Psoas muscle (tissue), 8 donors: Measurements from ENCODE around the gene DBNDD1. TPM values are rescaled to one million over a fixed set of nuclear protein-coding genes. Genes with fewer than 3 reads are reported as not detected.

ENCODE experiments used
- ATAC-seq, 4 donors: fragments of 200-7000 bp; cut with Tn5 transposase; one replicate each; pipeline ENCODE4 v1.9.1; 2020; ENCODE audit warnings: moderate library complexity in 3 of 4, mild to moderate bottlenecking in 2 of 4
- DNase-seq, 2 donors: peaks; one replicate each; pipeline ENCODE4 v3.0.0-alpha.2; 2020
- H3K27ac ChIP-seq: fragments of 200-600 bp; one replicate; pipeline ENCODE4 v1.8.0; 2022
- H3K27me3 ChIP-seq, 3 donors: fragments of 200-600 bp in 1 of 3; one replicate each; pipeline versions ENCODE4 v1.6.1 to v1.8.0; 2013 to 2022; ENCODE audit warnings: low read length in 2 of 3, mild to moderate bottlenecking in 2 of 3, moderate library complexity in 1 of 3; ENCODE audit not compliant: insufficient read depth in 3 of 3
- H3K36me3 ChIP-seq, 2 donors: fragments of 200-600 bp in 1 of 2; one replicate each; pipeline versions ENCODE4 v1.6.1 to v1.8.0; 2013 to 2022; ENCODE audit warnings: low read depth in 1 of 2, mild to moderate bottlenecking in 1 of 2, moderate library complexity in 1 of 2; ENCODE audit not compliant: insufficient read depth in 1 of 2
- H3K4me1 ChIP-seq: fragments of 200-600 bp; one replicate; pipeline ENCODE4 v1.8.0; 2022
- H3K4me3 ChIP-seq: fragments of 200-600 bp; one replicate; pipeline ENCODE4 v1.8.0; 2022; ENCODE audit warnings: mild to moderate bottlenecking
- H3K9me3 ChIP-seq: fragments of 200-600 bp; one replicate; pipeline ENCODE4 v1.8.0; 2022
- WGBS, 3 donors: extraction: QIAGEN DNeasy Blood & Tissue Kit; methylation state at CpG; one replicate each; pipeline versions ENCODE4 v1.1.6 to v1.1.7; 2013; 5-methylcytosine and 5-hydroxymethylcytosine counted together
- intact Hi-C, 2 donors: fragments of 100-400 bp; cut with DNase I; formaldehyde crosslinking; loops; one replicate each; pipeline versions ENCODE4 v1.11.0 to v1.14.2; 2022
- polyA plus RNA-seq, 3 donors: library from polyadenylated mRNA; stranded (reverse); fragments of 200-250 nt; gene quantifications; one replicate each; pipeline ENCODE4 v1.2.3, GENCODE V29; 2013
- total RNA-seq, 4 donors: library from RNA; stranded (reverse); fragmentation: NEBNext Ultra II Directional in 2 of 4; extraction: Animal tissue kit (Norgen Biotek cat#: 25700) in 2 of 4; gene quantifications; one replicate each; pipeline versions ENCODE4 v1.2.1 to v1.2.4, GENCODE V29; 2021 to 2023
- TF ChIP-seq, protein P1 (sequence below): fragments of 200-600 bp; IDR thresholded peaks from one replicate; pipeline ENCODE4 v1.8.0; 2022; ENCODE audit warnings: antibody characterized with exemption
- donor health status: healthy with polysubstance abuse.
- donor health status: DM: no; HTN: no; CAD: no; lungs with moderate emphysema.
- donor health status: Bipolar disorder and iron deficiency.
- donor health status: healthy.
- donor health status: DM: yes; HTN: yes; CAD: no.
- donor health status: DM: no; HTN: no; CAD: no.
- donor health status: DM: no; HTN: no; CAD: no.
- donor health status: DM: yes; HTN: yes; CAD: no.

The DBNDD1 gene
- total and polyA plus RNA-seq, 7 donors: 14.1 to 37.8 (median 20.2) TPM

DNA sequence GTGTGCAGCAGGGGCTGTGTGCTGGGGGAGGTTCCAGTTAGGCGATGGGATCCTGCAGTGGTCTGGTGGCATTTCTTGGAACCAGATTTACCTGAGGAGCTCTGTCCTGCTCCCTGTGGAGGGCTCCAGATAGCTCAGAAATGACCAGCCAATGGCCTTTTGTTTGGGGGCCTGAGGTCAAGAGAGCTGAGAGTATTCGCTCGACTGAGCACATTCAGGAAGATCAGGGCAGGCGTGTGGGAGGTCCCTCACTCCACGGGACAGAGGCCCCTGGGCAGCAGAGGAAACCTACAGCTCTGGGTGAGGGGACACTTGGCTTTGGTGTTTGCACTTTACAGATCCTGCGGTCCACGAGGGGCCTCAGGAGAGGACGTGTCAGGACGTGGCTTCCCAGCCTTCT, 52.5 kb downstream of the DBNDD1 start:
- no peak overlapping the region for H3K4me3 ChIP-seq
- TF ChIP-seq, protein P1, sequence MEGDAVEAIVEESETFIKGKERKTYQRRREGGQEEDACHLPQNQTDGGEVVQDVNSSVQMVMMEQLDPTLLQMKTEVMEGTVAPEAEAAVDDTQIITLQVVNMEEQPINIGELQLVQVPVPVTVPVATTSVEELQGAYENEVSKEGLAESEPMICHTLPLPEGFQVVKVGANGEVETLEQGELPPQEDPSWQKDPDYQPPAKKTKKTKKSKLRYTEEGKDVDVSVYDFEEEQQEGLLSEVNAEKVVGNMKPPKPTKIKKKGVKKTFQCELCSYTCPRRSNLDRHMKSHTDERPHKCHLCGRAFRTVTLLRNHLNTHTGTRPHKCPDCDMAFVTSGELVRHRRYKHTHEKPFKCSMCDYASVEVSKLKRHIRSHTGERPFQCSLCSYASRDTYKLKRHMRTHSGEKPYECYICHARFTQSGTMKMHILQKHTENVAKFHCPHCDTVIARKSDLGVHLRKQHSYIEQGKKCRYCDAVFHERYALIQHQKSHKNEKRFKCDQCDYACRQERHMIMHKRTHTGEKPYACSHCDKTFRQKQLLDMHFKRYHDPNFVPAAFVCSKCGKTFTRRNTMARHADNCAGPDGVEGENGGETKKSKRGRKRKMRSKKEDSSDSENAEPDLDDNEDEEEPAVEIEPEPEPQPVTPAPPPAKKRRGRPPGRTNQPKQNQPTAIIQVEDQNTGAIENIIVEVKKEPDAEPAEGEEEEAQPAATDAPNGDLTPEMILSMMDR: no peak
- no peak overlapping the region for H3K27ac ChIP-seq
- DNase-seq: no peak
- peaks cover 10% of the 10 kb centered on the region for H3K4me1 ChIP-seq
- no peaks in the 10 kb centered on the region for H3K9me3 ChIP-seq
- peaks cover 0 to 52% of the 10 kb centered on the region in 2 donors for H3K36me3 ChIP-seq
- no peak for ATAC-seq
- intact Hi-C loops: no loop called here
- no peaks in the 10 kb centered on the region for H3K27me3 ChIP-seq
- 76 to 80% (median 77%) methylated on average over 9 of the region's 9 CpGs for WGBS, 3 donors

DNA sequence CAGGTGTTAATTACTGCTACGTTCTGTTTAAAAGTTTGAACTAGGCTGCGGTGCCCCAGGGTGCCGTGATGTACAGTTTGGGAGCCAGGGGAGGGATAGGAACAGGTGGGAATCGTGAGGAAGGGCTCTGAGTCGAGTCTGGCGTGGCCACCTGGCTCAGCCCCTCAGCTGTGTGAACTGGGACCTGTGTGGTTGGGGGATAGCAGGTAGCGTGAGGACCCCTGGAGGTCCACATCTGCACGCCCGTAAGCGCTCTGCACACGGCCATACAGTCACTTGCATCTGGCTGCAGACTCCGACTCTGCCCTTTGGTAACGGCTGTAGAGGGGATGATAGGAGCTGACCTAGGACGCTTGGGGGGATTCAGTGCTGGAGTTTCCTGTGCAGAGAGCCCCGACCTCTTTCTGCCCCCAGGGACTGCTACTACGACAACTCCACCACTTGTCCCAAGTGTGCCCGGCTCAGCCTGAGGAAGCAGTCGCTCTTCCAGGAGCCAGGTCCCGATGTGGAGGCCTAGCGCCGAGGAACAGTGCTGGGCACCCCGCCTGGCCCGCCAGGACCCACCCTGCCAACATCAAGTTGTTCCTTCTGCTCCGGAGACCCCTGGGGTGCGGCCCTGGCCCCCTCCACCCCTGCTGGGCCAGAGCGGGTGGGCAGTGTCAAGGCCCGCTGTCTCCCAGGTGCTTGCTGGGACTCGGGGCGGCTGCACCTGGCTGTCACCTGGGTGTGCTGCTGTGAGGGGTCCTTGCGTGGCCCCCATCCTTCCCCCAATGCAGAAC, 53.6 kb downstream of the DBNDD1 start:
- Histone ChIP-seq H3K27ac (no peak overlapping the region), H3K36me3 (peaks cover 0 to 63% of the 10 kb centered on the region in 2 donors), H3K4me3 (no peak overlapping the region), H3K9me3 (no peaks in the 10 kb centered on the region), H3K4me1 (no peaks in the 10 kb centered on the region), H3K27me3 (no peaks in the 10 kb centered on the region)
- ATAC-seq (no peak), DNase-seq (no peak)
- TF ChIP-seq, protein P1: no peak
- 82 to 87% (median 83%) methylated on average over 30 of the region's 30 CpGs for WGBS, 3 donors
- intact Hi-C loops: no loop called here

DNA sequence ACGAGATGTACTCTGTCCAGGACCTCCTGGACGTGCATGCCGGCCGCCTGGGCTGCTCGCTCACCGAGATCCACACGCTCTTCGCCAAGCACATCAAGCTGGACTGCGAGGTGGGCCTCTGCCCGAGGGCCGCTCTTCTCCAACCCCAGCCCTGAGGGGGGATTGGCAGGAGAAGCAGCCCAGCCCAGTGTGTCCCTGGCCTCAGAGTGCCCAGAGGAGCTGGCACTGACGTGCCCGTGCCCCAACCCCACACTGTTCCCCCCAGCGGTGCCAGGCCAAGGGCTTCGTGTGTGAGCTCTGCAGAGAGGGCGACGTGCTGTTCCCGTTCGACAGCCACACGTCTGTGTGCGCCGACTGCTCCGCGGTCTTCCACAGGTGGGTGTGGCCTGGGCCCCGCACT, 55.1 kb downstream of the DBNDD1 start:
- H3K27me3 ChIP-seq: no peaks in the 10 kb centered on the region
- no peak overlapping the region for H3K4me3 ChIP-seq
- DNase-seq: no peak
- ATAC-seq: peak in 1 of 4 donors; percentile 19
- H3K9me3 ChIP-seq: no peaks in the 10 kb centered on the region
- H3K27ac ChIP-seq: no peak overlapping the region
- WGBS, 3 donors: 84 to 93% (median 85%) methylated on average over 25 of the region's 25 CpGs
- intact Hi-C loops: no loop called here
- no peaks in the 10 kb centered on the region for H3K4me1 ChIP-seq
- TF ChIP-seq, protein P1: no peak
- H3K36me3 ChIP-seq: peaks cover 0 to 72% of the 10 kb centered on the region in 2 donors

DNA sequence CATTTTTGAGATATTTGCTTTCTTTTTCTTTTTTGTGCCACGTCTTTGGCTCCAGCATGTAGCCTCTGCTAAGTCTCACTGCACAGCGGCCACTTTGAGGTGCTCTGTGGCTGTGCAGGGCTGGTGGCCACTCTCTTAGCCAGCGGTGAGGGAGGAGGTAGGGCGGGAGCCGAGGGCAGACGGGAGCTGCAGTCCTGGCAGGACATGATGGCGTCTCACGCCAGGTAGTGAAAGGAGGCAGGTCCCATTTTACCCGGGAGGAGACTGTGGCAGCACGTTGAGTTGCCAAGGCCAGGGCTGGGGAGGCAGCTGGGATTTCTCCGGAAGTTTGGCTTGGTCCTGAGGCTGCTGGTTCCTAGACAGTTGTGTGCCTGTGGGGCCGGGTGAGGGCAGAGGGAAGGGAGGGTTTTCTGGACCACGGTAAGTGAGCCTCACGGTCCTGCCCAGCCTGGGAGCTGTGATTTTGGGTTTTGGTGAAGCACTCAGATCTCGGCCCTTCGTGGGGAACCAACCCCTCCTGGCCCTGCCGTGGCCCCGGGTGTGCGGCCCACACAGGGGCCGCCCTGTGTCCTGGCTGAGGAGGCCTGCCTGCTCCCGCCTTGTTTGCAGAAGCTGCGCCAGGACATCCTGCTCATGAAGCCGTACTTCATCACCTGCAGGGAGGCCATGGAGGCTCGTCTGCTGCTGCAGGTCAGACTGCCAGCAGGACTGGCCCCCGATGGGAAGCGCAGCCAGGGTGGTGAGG, 56.3 kb downstream of the DBNDD1 start:
- ATAC-seq (no peak), DNase-seq (no peak)
- no peak overlapping the region for H3K4me3 ChIP-seq
- no peak overlapping the region for H3K27ac ChIP-seq
- peaks cover 0 to 80% of the 10 kb centered on the region in 2 donors for H3K36me3 ChIP-seq
- no peaks in the 10 kb centered on the region for H3K27me3 ChIP-seq
- TF ChIP-seq, protein P1: no peak
- 79 to 83% (median 81%) methylated on average over 26 of the region's 26 CpGs for WGBS, 3 donors
- no peaks in the 10 kb centered on the region for H3K9me3 ChIP-seq
- no peaks in the 10 kb centered on the region for H3K4me1 ChIP-seq
- intact Hi-C loops: no loop called here
